ENCODE data around the gene TSR3.

DNA sequence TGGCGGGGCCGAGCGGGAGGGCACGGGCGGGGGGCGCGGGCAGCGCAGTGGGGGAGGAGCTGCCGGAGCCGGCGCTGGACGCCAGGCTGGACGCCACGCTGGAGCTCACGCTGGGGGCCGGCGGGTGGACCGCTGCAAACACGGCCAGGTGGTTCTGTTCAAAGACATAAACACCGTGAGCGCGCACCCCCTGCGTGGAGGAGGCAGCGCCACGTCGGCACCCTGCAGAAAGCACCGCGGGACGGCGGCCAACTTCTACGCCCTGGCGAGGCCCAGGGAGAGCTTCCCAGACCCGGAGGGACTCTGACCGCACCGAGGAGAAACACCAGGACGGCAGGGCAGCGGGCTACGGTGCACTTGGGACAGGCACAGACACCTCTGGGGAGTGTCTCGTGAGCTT, 33.6 kb upstream of the TSR3 start:
- TF ChIP-seq, protein P1, sequence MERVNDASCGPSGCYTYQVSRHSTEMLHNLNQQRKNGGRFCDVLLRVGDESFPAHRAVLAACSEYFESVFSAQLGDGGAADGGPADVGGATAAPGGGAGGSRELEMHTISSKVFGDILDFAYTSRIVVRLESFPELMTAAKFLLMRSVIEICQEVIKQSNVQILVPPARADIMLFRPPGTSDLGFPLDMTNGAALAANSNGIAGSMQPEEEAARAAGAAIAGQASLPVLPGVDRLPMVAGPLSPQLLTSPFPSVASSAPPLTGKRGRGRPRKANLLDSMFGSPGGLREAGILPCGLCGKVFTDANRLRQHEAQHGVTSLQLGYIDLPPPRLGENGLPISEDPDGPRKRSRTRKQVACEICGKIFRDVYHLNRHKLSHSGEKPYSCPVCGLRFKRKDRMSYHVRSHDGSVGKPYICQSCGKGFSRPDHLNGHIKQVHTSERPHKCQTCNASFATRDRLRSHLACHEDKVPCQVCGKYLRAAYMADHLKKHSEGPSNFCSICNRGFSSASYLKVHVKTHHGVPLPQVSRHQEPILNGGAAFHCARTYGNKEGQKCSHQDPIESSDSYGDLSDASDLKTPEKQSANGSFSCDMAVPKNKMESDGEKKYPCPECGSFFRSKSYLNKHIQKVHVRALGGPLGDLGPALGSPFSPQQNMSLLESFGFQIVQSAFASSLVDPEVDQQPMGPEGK (CRISPR knock-in tag; IDR thresholded peaks at IDR 0.05; ENCODE audit: borderline replicate concordance): no peak
- TF ChIP-seq ISL1 (CRISPR knock-in tag; IDR thresholded peaks at IDR 0.05) (no peak), ZFP3 (CRISPR knock-in tag; IDR thresholded peaks at IDR 0.05) (no peak), ZC3H10 (CRISPR knock-in tag; IDR thresholded peaks at IDR 0.05) (no peak)
- TF ChIP-seq, protein P2, sequence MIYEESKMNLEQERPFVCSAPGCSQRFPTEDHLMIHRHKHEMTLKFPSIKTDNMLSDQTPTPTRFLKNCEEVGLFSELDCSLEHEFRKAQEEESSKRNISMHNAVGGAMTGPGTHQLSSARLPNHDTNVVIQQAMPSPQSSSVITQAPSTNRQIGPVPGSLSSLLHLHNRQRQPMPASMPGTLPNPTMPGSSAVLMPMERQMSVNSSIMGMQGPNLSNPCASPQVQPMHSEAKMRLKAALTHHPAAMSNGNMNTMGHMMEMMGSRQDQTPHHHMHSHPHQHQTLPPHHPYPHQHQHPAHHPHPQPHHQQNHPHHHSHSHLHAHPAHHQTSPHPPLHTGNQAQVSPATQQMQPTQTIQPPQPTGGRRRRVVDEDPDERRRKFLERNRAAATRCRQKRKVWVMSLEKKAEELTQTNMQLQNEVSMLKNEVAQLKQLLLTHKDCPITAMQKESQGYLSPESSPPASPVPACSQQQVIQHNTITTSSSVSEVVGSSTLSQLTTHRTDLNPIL (CRISPR knock-in tag; IDR thresholded peaks at IDR 0.05; ENCODE audit: low read depth): no peak
